ENCODE data around the gene UTF1. TPM values are rescaled to one million over a fixed set of nuclear protein-coding genes. Genes with fewer than 3 reads are reported as not detected.

The UTF1 gene
- total and polyA plus RNA-seq, 8 donors: not detected

- Histone ChIP-seq H3K4me1 (peaks cover 0 to 10% (median 7%) of the 10 kb centered on the region in 4 donors), H3K4me3 (no peak overlapping the region), H3K9me3 (no peaks in the 10 kb centered on the region), H3K27me3 (peaks cover 0 to 87% (median 30%) of the 10 kb centered on the region in 3 donors), H3K27ac (no peak overlapping the region), H3K36me3 (no peaks in the 10 kb centered on the region)
- no peak for DNase-seq
- TF ChIP-seq POLR2AphosphoS5 (IDR thresholded peaks at IDR 0.05) (no peak), EP300 (IDR thresholded peaks at IDR 0.05) (no peak), CTCF (IDR thresholded peaks at IDR 0.05) (no peak), POLR2A (IDR thresholded peaks at IDR 0.05) (no peak)
- intact Hi-C loops (cut with DNase I; ENCODE audit: low total_unique reads): no loop called here
- whole genome bisulfite sequencing, 5 donors: 59 to 72% (median 71%) methylated on average over 5 to 21 of the region's 21 CpGs
Observed at GRCh38 chr10:133249094-133249780, 19.2 kb downstream of the UTF1 start.

- no peak overlapping the region for H3K4me3 ChIP-seq
- 49 to 64% (median 52%) methylated on average over 11 of the region's 11 CpGs for WGBS, 5 donors
- peaks cover 0 to 77% (median 25%) of the 10 kb centered on the region in 3 donors for H3K27me3 ChIP-seq
- H3K4me1 ChIP-seq: peaks cover 0 to 10% (median 7%) of the 10 kb centered on the region in 4 donors
- intact Hi-C loops (cut with DNase I; ENCODE audit: low total_unique reads): no loop called here
- H3K36me3 ChIP-seq: no peaks in the 10 kb centered on the region
- no peaks in the 10 kb centered on the region for H3K9me3 ChIP-seq
- TF ChIP-seq POLR2AphosphoS5 (IDR thresholded peaks at IDR 0.05) (no peak), POLR2A (IDR thresholded peaks at IDR 0.05) (no peak), CTCF (IDR thresholded peaks at IDR 0.05) (no peak), EP300 (IDR thresholded peaks at IDR 0.05) (no peak)
- DNase-seq: no peak
- H3K27ac ChIP-seq: no peak overlapping the region
Observed at GRCh38 chr10:133249975-133250754, 20.1 kb downstream of the UTF1 start.

- no peak for TF ChIP-seq EP300 (IDR thresholded peaks at IDR 0.05)
- TF ChIP-seq CTCF (IDR thresholded peaks at IDR 0.05): no peak
- TF ChIP-seq POLR2A (IDR thresholded peaks at IDR 0.05): no peak
- TF ChIP-seq POLR2AphosphoS5 (IDR thresholded peaks at IDR 0.05): no peak
- Histone ChIP-seq H3K4me1 (no peaks in the 10 kb centered on the region), H3K4me3 (no peak overlapping the region), H3K27ac (no peak overlapping the region), H3K9me3 (no peaks in the 10 kb centered on the region), H3K36me3 (no peaks in the 10 kb centered on the region), H3K27me3 (peaks cover 0 to 63% (median 13%) of the 10 kb centered on the region in 3 donors)
- DNase-seq: no peak
- WGBS, 5 donors: 56 to 69% (median 61%) methylated on average over 14 to 28 of the region's 28 CpGs
- intact Hi-C loops (cut with DNase I; ENCODE audit: low total_unique reads): no loop called here
Observed at GRCh38 chr10:133251388-133252222, 21.6 kb downstream of the UTF1 start.

GRCh38 chr10:133252223-133252552, 22.2 kb downstream of the UTF1 start:
- no peak for DNase-seq
- Histone ChIP-seq H3K4me1 (peaks cover 1 to 3% (median 2%) of the 10 kb centered on the region in 4 donors), H3K27ac (no peak overlapping the region), H3K36me3 (no peaks in the 10 kb centered on the region), H3K27me3 (peaks cover 0 to 57% (median 13%) of the 10 kb centered on the region in 3 donors), H3K9me3 (no peaks in the 10 kb centered on the region), H3K4me3 (no peak overlapping the region)
- WGBS, 5 donors: 57 to 75% (median 71%) methylated on average over 8 to 12 of the region's 12 CpGs
- intact Hi-C loops (cut with DNase I; ENCODE audit: low total_unique reads): no loop called here
- TF ChIP-seq CTCF (IDR thresholded peaks at IDR 0.05): no peak
- TF ChIP-seq POLR2A (IDR thresholded peaks at IDR 0.05): no peak
- no peak for TF ChIP-seq EP300 (IDR thresholded peaks at IDR 0.05)
- TF ChIP-seq POLR2AphosphoS5 (IDR thresholded peaks at IDR 0.05): no peak

Measured in stomach (tissue), 9 donors.